ENCODE data around the gene ARHGAP6. TPM values are rescaled to one million over a fixed set of nuclear protein-coding genes. Genes with fewer than 3 reads are reported as not detected.

Gene ARHGAP6, protein sequence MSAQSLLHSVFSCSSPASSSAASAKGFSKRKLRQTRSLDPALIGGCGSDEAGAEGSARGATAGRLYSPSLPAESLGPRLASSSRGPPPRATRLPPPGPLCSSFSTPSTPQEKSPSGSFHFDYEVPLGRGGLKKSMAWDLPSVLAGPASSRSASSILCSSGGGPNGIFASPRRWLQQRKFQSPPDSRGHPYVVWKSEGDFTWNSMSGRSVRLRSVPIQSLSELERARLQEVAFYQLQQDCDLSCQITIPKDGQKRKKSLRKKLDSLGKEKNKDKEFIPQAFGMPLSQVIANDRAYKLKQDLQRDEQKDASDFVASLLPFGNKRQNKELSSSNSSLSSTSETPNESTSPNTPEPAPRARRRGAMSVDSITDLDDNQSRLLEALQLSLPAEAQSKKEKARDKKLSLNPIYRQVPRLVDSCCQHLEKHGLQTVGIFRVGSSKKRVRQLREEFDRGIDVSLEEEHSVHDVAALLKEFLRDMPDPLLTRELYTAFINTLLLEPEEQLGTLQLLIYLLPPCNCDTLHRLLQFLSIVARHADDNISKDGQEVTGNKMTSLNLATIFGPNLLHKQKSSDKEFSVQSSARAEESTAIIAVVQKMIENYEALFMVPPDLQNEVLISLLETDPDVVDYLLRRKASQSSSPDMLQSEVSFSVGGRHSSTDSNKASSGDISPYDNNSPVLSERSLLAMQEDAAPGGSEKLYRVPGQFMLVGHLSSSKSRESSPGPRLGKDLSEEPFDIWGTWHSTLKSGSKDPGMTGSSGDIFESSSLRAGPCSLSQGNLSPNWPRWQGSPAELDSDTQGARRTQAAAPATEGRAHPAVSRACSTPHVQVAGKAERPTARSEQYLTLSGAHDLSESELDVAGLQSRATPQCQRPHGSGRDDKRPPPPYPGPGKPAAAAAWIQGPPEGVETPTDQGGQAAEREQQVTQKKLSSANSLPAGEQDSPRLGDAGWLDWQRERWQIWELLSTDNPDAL (N-terminal part only)
- total RNA-seq (2014; rRNA removed; shearing (Covaris generic)), result not detected in 2 replicates

GRCh38 chrX:11665168-11666111 is at the start of gene ARHGAP6:
Gene ARHGAP6 (minus strand): TSS chrX:11665920. CDS start chrX:11664828, 1,092 bp downstream.
- in situ Hi-C loops (cut with HindIII; ENCODE audit: low sequenced_read_pairs), result no loop called here
- DNase-seq (ENCODE audit: low spot score), result no peak

- DNase-seq (ENCODE audit: low spot score), result no peak
- in situ Hi-C loops (cut with HindIII; ENCODE audit: low sequenced_read_pairs), result no loop called here
These were observed 39.2 kb upstream of the ARHGAP6 start for GRCh38 chrX:11704725-11705495.

DNA sequence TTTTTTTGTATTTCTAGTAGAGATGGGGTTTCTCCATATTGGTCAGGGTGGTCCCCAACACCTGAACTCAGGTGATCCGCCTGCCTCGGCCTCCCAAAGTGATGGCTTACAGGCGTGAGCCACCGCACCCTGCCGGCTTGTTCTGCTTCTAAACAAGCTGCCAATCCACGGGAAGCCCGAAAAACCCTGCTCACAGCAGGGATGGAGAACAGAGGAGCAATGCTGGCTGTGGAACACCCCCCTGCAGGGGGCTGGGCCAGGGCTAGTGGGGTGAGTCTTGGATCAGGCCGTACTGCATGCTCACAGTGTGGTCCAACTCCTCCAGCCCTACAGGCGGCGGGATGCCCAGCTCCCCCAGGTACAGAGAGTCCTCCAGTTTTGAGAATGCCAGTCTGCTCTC is 38.1 kb upstream of the ARHGAP6 start:
- DNase-seq (ENCODE audit: low spot score), result no peak
- in situ Hi-C loops (cut with HindIII; ENCODE audit: low sequenced_read_pairs), result no loop called here

- in situ Hi-C loops (cut with HindIII; ENCODE audit: low sequenced_read_pairs), result no loop called here
These were observed 37.4 kb upstream of the ARHGAP6 start for GRCh38 chrX:11702965-11703631.

GRCh38 chrX:11702420-11702819 is 36.7 kb upstream of the ARHGAP6 start:
- in situ Hi-C loops (cut with HindIII; ENCODE audit: low sequenced_read_pairs), result no loop called here
- no peak for DNase-seq (ENCODE audit: low spot score)

More at GRCh38 chrX:11702965-11703631, 37.4 kb upstream of the ARHGAP6 start:
- no peak for DNase-seq (ENCODE audit: low spot score)

DNA sequence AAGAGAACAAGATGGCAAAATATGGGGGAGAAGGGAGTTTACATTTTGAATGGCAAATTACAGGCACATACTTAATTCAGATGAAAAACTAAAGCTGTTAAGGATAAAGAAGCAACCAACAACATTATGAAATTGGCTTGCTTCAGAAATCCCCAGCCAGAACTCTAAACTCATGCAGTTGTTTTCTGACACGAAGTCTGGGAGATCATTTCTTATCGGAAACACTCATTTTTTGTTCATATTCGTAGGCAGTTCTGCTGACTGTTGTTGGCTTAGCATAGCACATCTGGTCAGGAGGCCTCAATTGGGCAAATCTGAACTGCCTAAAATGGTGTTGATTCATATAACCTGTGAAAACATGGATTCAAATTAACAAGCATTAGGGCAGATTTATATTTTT is 33.0 kb upstream of the ARHGAP6 start:
- in situ Hi-C loops (cut with HindIII; ENCODE audit: low sequenced_read_pairs), result no loop called here
- DNase-seq (ENCODE audit: low spot score), result no peak

DNA sequence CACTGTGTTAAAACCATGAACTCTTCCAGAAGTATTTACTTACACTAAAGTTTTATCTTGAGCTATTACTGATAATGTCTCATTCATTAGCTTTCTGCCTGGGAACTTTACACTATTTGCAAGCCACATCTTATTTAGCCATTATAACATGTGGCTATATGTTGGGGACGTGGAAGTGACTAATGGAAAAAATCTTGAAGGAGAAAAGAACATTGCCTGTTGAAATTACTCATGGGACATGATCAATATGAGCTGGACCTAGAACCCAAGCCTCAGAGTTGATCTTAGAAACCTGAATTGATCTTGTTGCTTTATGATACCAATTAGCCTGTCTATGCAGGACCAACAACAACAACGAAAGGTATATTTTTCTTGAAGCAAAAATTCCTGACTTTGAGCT is 22.5 kb upstream of the ARHGAP6 start:
- in situ Hi-C loops (cut with HindIII; ENCODE audit: low sequenced_read_pairs), result no loop called here
- no peak for DNase-seq (ENCODE audit: low spot score)

DNA sequence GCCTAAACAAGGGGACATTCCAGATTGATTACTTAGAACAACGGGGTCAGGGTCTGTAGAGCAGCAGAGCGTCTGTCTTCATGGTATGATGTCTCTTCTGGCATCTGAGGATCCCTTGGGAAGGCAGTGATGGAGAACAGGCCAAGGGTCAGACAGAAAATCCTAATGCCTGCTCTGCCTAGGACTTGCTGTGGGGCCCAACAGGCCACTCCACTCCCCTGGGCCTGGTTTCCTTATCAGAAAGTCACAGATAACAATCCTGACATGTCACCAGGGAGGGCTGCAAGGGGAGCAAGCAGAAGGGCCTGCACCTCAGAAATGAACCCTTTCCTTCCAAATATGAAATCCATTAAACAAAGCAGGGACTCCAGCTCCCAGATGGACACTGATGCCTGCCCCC is 21.4 kb upstream of the ARHGAP6 start:
- DNase-seq (ENCODE audit: low spot score), result no peak
- in situ Hi-C loops (cut with HindIII; ENCODE audit: low sequenced_read_pairs), result no loop called here

- in situ Hi-C loops (cut with HindIII; ENCODE audit: low sequenced_read_pairs), result no loop called here
These were observed 17.3 kb upstream of the ARHGAP6 start for GRCh38 chrX:11683057-11683456.

DNA sequence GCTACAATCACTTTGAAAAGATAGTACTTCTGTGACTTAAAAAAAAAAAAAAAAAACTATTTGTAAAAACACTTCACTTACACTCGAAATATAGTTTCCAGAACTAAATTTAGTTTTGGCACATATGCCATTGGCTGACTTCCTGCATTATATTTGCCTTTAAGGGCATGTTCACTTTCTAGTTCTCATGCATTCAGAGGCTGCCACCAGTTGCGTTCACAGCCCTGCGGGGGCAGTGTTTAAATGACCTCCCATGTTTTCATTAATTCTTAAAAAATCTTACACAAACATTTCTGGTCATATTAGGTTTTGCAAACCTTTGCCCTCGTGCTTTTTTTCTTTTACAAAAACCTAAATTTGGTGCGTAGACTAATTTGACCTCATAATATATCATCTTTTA is 12.4 kb upstream of the ARHGAP6 start:
- in situ Hi-C loops (cut with HindIII; ENCODE audit: low sequenced_read_pairs), result no loop called here
- DNase-seq (ENCODE audit: low spot score), result no peak

More at GRCh38 chrX:11683057-11683456, 17.3 kb upstream of the ARHGAP6 start:
- no peak for DNase-seq (ENCODE audit: low spot score)

GRCh38 chrX:11672213-11672612 is 6.5 kb upstream of the ARHGAP6 start:
- in situ Hi-C loops (cut with HindIII; ENCODE audit: low sequenced_read_pairs), result no loop called here
- DNase-seq (ENCODE audit: low spot score), result no peak

DNA sequence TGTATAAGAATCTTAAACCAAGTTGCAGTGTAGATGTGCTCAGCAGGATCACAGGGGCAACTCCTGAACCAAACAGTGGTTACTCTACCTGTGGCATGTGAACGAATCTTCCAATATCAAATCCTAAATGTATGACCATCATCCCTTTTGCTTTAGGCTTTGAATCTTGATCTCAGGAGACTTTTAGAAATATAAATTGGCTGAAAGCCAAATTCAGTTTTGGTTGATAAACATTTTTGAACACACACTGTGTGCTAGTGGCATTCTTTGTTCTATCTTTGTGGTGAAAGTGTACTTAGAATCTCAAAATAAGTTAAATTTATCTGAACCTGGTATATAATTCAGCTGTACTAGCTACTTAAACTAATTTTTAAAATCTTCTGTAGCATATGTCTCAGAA is 4.6 kb upstream of the ARHGAP6 start:
- in situ Hi-C loops (cut with HindIII; ENCODE audit: low sequenced_read_pairs), result no loop called here
- no peak for DNase-seq (ENCODE audit: low spot score)

- DNase-seq (ENCODE audit: low spot score), result no peak
- in situ Hi-C loops (cut with HindIII; ENCODE audit: low sequenced_read_pairs), result no loop called here
These were observed 1.4 kb upstream of the ARHGAP6 start for GRCh38 chrX:11666952-11667685.

GRCh38 chrX:11666164-11666563 is 444 bp upstream of the ARHGAP6 start:
- in situ Hi-C loops (cut with HindIII; ENCODE audit: low sequenced_read_pairs), result no loop called here
- no peak for DNase-seq (ENCODE audit: low spot score)

- DNase-seq (ENCODE audit: low spot score), result no peak
- in situ Hi-C loops (cut with HindIII; ENCODE audit: low sequenced_read_pairs), result no loop called here
These were observed 1.2 kb downstream of the ARHGAP6 start for GRCh38 chrX:11664211-11665167.

- no peak for DNase-seq (ENCODE audit: low spot score)
- in situ Hi-C loops (cut with HindIII; ENCODE audit: low sequenced_read_pairs), result no loop called here
These were observed 1.9 kb downstream of the ARHGAP6 start for GRCh38 chrX:11663875-11664210.
